H1 (cell line): ENCODE measurements around the gene WASHC3. TPM values are rescaled to one million over a fixed set of nuclear protein-coding genes. Genes with fewer than 3 reads are reported as not detected.

Experiments
- CTCF ChIA-PET: fragments of 300-600 bp; sonication (Branson Sonifier 250); formaldehyde crosslinking; loops from one replicate; lab custom pipeline; 2021; ENCODE audit not compliant: partially characterized antibody; lab: Charles Lee
- POLR2A ChIA-PET: fragments of 300-600 bp; sonication (Branson Sonifier 250); formaldehyde crosslinking; loops from one replicate; lab custom pipeline; 2021; ENCODE audit warnings: inconsistent platforms; ENCODE audit not compliant: partially characterized antibody; lab: Charles Lee
- DNase-seq, 2 experiments: peaks; one replicate each; pipeline versions ENCODE4 v3.0.0 to v3.0.0-alpha.2; 2010 to 2022; ENCODE audit warnings: low spot score in 2 of 2, low read depth in 1 of 2, mixed read lengths in 1 of 2
- FAIRE-seq: peaks from 2 replicates; lab custom pipeline; 2011; peaks lifted over from hg19 to GRCh38; lab: Jason Lieb, UNC
- H2AFZ ChIP-seq: 2 replicates; pipeline ENCODE4 v1.8.1; 2012; ENCODE audit warnings: low read length, inconsistent platforms
- H2AK5ac ChIP-seq: 2 replicates; pipeline ENCODE4 v1.6.1; 2013; ENCODE audit warnings: low read depth, low read length
- H2BK120ac ChIP-seq: replicated peaks from 2 replicates; pipeline ENCODE3; 2013; ENCODE audit warnings: low read depth, low read length, inconsistent platforms
- H2BK12ac ChIP-seq: 2 replicates; pipeline ENCODE4 v1.6.1; 2013; ENCODE audit warnings: low read depth, low read length
- H2BK15ac ChIP-seq: 2 replicates; pipeline ENCODE4 v1.6.1; 2013; ENCODE audit warnings: low read length
- H2BK20ac ChIP-seq: 2 replicates; pipeline ENCODE4 v1.6.1; 2013; ENCODE audit warnings: low read length
- H2BK5ac ChIP-seq: 2 replicates; pipeline ENCODE4 v1.6.1; 2013; ENCODE audit warnings: low read depth, low read length
- H3K14ac ChIP-seq: 2 replicates; pipeline ENCODE4 v1.6.1; 2013; ENCODE audit warnings: inconsistent platforms; ENCODE audit not compliant: insufficient read length
- H3K18ac ChIP-seq: 2 replicates; pipeline ENCODE4 v1.6.1; 2013; ENCODE audit warnings: low read length; ENCODE audit errors: extremely low read depth
- H3K23ac ChIP-seq: 2 replicates; pipeline ENCODE4 v1.6.1; 2013; ENCODE audit warnings: inconsistent platforms; ENCODE audit not compliant: insufficient read length
- H3K23me2 ChIP-seq: 2 replicates; pipeline ENCODE4 v1.6.1; 2013; ENCODE audit warnings: low read depth, low read length
- H3K27ac ChIP-seq: 2 replicates; pipeline ENCODE4 v1.6.1; 2011; ENCODE audit warnings: low read depth, low read length, inconsistent platforms
- H3K27me3 ChIP-seq, 4 experiments: replicated peaks in 1 of 4; 1 replicate in 1 of 4; 2 replicates in 3 of 4; pipeline versions ENCODE4 v1.6.1 to v1.8.1; 2011 to 2013; ENCODE audit warnings: low read length in 3 of 4, mild to moderate bottlenecking in 3 of 4, inconsistent platforms in 2 of 4, mixed read lengths in 2 of 4, moderate library complexity in 1 of 4; ENCODE audit not compliant: control insufficient read depth in 3 of 4, insufficient read depth in 3 of 4; ENCODE audit errors: extremely low read depth in 1 of 4
- H3K36me3 ChIP-seq, 4 experiments: 2 replicates each; pipeline versions ENCODE4 v1.6.1 to v1.8.1; 2011 to 2013; ENCODE audit warnings: mild to moderate bottlenecking in 4 of 4, low read length in 3 of 4, moderate library complexity in 2 of 4, control low read depth in 1 of 4, inconsistent platforms in 1 of 4; ENCODE audit not compliant: insufficient read depth in 4 of 4, control insufficient read depth in 2 of 4
- H3K4ac ChIP-seq: replicated peaks from 2 replicates; pipeline ENCODE3; 2013; ENCODE audit warnings: low read length, low read depth, mixed read lengths, inconsistent platforms; ENCODE audit not compliant: insufficient read length
- H3K4me1 ChIP-seq, 4 experiments: replicated peaks in 1 of 4; 1 replicate in 1 of 4; 2 replicates in 3 of 4; pipeline versions ENCODE4 v1.6.1 to v1.8.1; 2011 to 2013; ENCODE audit warnings: low read length in 3 of 4, inconsistent platforms in 2 of 4, mixed read lengths in 1 of 4; ENCODE audit not compliant: insufficient read depth in 4 of 4, control insufficient read depth in 3 of 4
- H3K4me2 ChIP-seq, 2 experiments: 2 replicates each; pipeline versions ENCODE4 v1.6.1 to v1.8.1; 2011 to 2013; ENCODE audit warnings: low read depth in 2 of 2, low read length in 2 of 2, control low read depth in 1 of 2, inconsistent platforms in 1 of 2, mild to moderate bottlenecking in 1 of 2; ENCODE audit not compliant: insufficient read depth in 1 of 2
- H3K4me3 ChIP-seq, 4 experiments: fragments of 200-600, 300-600 bp in 1 of 4; sonication (generic), shearing (Covaris generic), sonication (Bioruptor Twin) in 1 of 4; 2 replicates each; pipeline versions ENCODE4 v1.5.1 to v1.8.1; 2011 to 2016; ENCODE audit warnings: low read length in 4 of 4, low read depth in 3 of 4, control low read depth in 2 of 4, inconsistent platforms in 2 of 4, mild to moderate bottlenecking in 2 of 4, mixed read lengths in 1 of 4, moderate library complexity in 1 of 4; ENCODE audit not compliant: insufficient read depth in 2 of 4; ENCODE audit errors: extremely low read depth in 1 of 4
- H3K56ac ChIP-seq: replicated peaks from 2 replicates; pipeline ENCODE3; 2013; ENCODE audit warnings: low read depth, mild to moderate bottlenecking, mixed read lengths, low read length, inconsistent platforms; ENCODE audit not compliant: insufficient read length
- H3K79me1 ChIP-seq: 2 replicates; pipeline ENCODE4 v1.6.1; 2013; ENCODE audit warnings: low read depth, low read length, control low read depth
- H3K79me2 ChIP-seq, 2 experiments: 2 replicates each; pipeline versions ENCODE4 v1.6.1 to v1.8.1; 2012 to 2013; ENCODE audit warnings: low read length in 2 of 2, mild to moderate bottlenecking in 2 of 2, inconsistent platforms in 1 of 2; ENCODE audit not compliant: insufficient read depth in 2 of 2, control insufficient read depth in 1 of 2
- H3K9ac ChIP-seq, 4 experiments: replicated peaks in 1 of 4; 1 replicate in 1 of 4; 2 replicates in 3 of 4; pipeline versions ENCODE4 v1.6.1 to v1.8.1; 2011 to 2013; ENCODE audit warnings: low read depth in 3 of 4, low read length in 3 of 4, control low read depth in 2 of 4, mild to moderate bottlenecking in 2 of 4, moderate library complexity in 2 of 4, inconsistent platforms in 1 of 4; ENCODE audit errors: extremely low read depth in 1 of 4
- H3K9me3 ChIP-seq, 2 experiments: 2 replicates each; pipeline versions ENCODE4 v1.6.1 to v1.8.1; 2012 to 2013; ENCODE audit warnings: mild to moderate bottlenecking in 2 of 2, moderate library complexity in 2 of 2, control low read depth in 1 of 2, inconsistent platforms in 1 of 2, low read depth in 1 of 2, low read length in 1 of 2, mixed read lengths in 1 of 2; ENCODE audit not compliant: insufficient read depth in 2 of 2
- H4K20me1 ChIP-seq, 2 experiments: replicated peaks in 1 of 2; 2 replicates each; pipeline versions ENCODE3 to v1.8.1; 2011 to 2013; ENCODE audit warnings: inconsistent platforms in 2 of 2, low read length in 2 of 2, mild to moderate bottlenecking in 1 of 2; ENCODE audit not compliant: insufficient read depth in 2 of 2, control insufficient read depth in 1 of 2
- H4K5ac ChIP-seq: 2 replicates; pipeline ENCODE4 v1.6.1; 2013; ENCODE audit warnings: low read length, low read depth, mixed read lengths, inconsistent platforms; ENCODE audit not compliant: insufficient read length
- H4K8ac ChIP-seq: 2 replicates; pipeline ENCODE4 v1.8.0; 2013; ENCODE audit warnings: mild to moderate bottlenecking, moderate library complexity, low read length, inconsistent platforms; ENCODE audit not compliant: insufficient read depth; ENCODE audit errors: extremely low read depth
- H4K91ac ChIP-seq: replicated peaks from 2 replicates; pipeline ENCODE3; 2013; ENCODE audit warnings: low read length, mixed read lengths, inconsistent platforms; ENCODE audit not compliant: insufficient read length
- ATF2 ChIP-seq: IDR thresholded peaks from 2 replicates; pipeline ENCODE4 v1.6.1; 2012; ENCODE audit warnings: low read length, inconsistent platforms
- CHD1 ChIP-seq: IDR thresholded peaks from 2 replicates; pipeline ENCODE4 v1.6.1; 2012; ENCODE audit warnings: low read depth, low read length, improper control_type of control experiment
- CREB1 ChIP-seq: IDR thresholded peaks from 2 replicates; pipeline ENCODE4 v1.6.1; 2012; ENCODE audit warnings: inconsistent platforms
- HDAC2 ChIP-seq, 2 experiments: fragments of 300-600 bp in 1 of 2; sonication (generic) in 1 of 2; IDR thresholded peaks; 2 replicates each; pipeline ENCODE4 v1.6.1; 2011 to 2012; ENCODE audit warnings: low read depth in 2 of 2, low read length in 2 of 2, mild to moderate bottlenecking in 2 of 2, moderate library complexity in 2 of 2, borderline replicate concordance in 1 of 2, inconsistent platforms in 1 of 2
- JUND ChIP-seq: IDR thresholded peaks from 2 replicates; pipeline ENCODE4 v1.6.1; 2011; ENCODE audit warnings: mild to moderate bottlenecking, improper control_type of control experiment, low read length
- PHF8 ChIP-seq: fragments of 200-600 bp; sonication (generic); conservative IDR thresholded peaks from 2 replicates; pipeline ENCODE4 v1.7.1; 2012; ENCODE audit warnings: low read depth, mild to moderate bottlenecking, inconsistent platforms, low read length, moderate library complexity
- POU5F1 ChIP-seq: IDR thresholded peaks from 2 replicates; pipeline ENCODE4 v1.6.1; 2011; ENCODE audit warnings: low read depth, mild to moderate bottlenecking, low read length, moderate library complexity
- YY1 ChIP-seq: IDR thresholded peaks from 2 replicates; pipeline ENCODE4 v1.6.1; 2011; ENCODE audit warnings: low read depth, mild to moderate bottlenecking, low read length
- polyA plus RNA-seq, 7 experiments: library from polyadenylated mRNA; depleted of rRNA in 3 of 7; stranded (reverse) in 5 of 7; unstranded in 2 of 7; fragments of >200 nt in 5 of 7; fragments of 200-250 nt in 2 of 7; gene quantifications; 1 replicate in 5 of 7; 2 replicates in 1 of 7; 4 replicates in 1 of 7; pipeline versions ENCODE4 v1.2.1 to v1.2.3, GENCODE V29; 2011 to 2013; ENCODE audit warnings: missing spikeins in 2 of 7, mixed read lengths in 2 of 7
- total RNA-seq: library from RNA; stranded (reverse); fragmentation: NEBNext Ultra II Directional; extraction: Animal tissue kit (Norgen Biotek cat#: 25700); gene quantifications from 2 replicates; pipeline ENCODE4 v1.2.1, GENCODE V29; 2021
- TF ChIP-seq, protein P1 (sequence below): IDR thresholded peaks from 2 replicates; pipeline ENCODE4 v1.6.1; 2011; ENCODE audit warnings: low read depth, mild to moderate bottlenecking, low read length; ENCODE audit not compliant: insufficient read depth

WASHC3 gene
- total and polyA plus RNA-seq, 2 of the 8 experiments (the other 6 are each of a cell fraction or from before 2014, with no cell fraction given) = 7.4 to 8.3 TPM

GRCh38 chr12:102031852-102032251 lies 29.9 kb downstream of the WASHC3 start:
- Histone ChIP-seq H3K9me3 (no peaks in the 10 kb centered on the region), H3K27me3 (no peaks in the 10 kb centered on the region), H3K4me2 (no peak overlapping the region), H2BK120ac (no peak overlapping the region), H2AK5ac (no peak overlapping the region), H3K18ac (no peak overlapping the region), H3K79me1 (no peaks in the 10 kb centered on the region), H3K4me3 (no peak overlapping the region), H3K56ac (no peak overlapping the region), H2BK20ac (no peak overlapping the region), H3K23ac (no peak overlapping the region), H2AFZ (no peak overlapping the region), H3K9ac (no peak overlapping the region), H2BK12ac (no peak overlapping the region), H4K91ac (no peak overlapping the region), H3K27ac (no peak overlapping the region), H2BK15ac (no peak overlapping the region), H4K8ac (no peak overlapping the region), H4K5ac (no peak overlapping the region), H3K36me3 (no peaks in the 10 kb centered on the region), H3K79me2 (no peaks in the 10 kb centered on the region), H3K4ac (no peak overlapping the region), H3K4me1 (no peaks in the 10 kb centered on the region), H4K20me1 (no peaks in the 10 kb centered on the region), H3K14ac (no peak overlapping the region), H2BK5ac (no peak overlapping the region), H3K23me2 (no peaks in the 10 kb centered on the region)
- FAIRE-seq = no peak
- POLR2A ChIA-PET = interaction anchor here (0.6 kb wide), 1 partner anchor 12 kb away, joined by 3 read pairs; no protein-coding TSS in a partner anchor
- CTCF ChIA-PET = interaction anchor here (0.7 to 1.2 kb wide), 3 partner anchors 21 to 785 kb away, joined by 3 to 4 read pairs (median 3); no protein-coding TSS in a partner anchor
- DNase-seq = no peak
- TF ChIP-seq CREB1 (no peak), CHD1 (no peak), ATF2 (no peak), HDAC2 (IDR thresholded peaks at IDR 0.05; ENCODE audit: borderline replicate concordance in 1 of 2, low read depth in 2 of 2, low read length in 2 of 2) (no peak), PHF8 (no peak), JUND (no peak), YY1 (no peak), POU5F1 (no peak)
- TF ChIP-seq, protein P1, sequence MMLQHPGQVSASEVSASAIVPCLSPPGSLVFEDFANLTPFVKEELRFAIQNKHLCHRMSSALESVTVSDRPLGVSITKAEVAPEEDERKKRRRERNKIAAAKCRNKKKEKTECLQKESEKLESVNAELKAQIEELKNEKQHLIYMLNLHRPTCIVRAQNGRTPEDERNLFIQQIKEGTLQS = no peak
